HepG2 (cell line): Measurements from ENCODE around the gene FAM131C.

Source experiments
- E2F1 ChIP-seq: sonication (generic); formaldehyde crosslinking; IDR thresholded peaks from 2 replicates; pipeline ENCODE4 v1.5.0; 2020; ENCODE audit warnings: missing genetic modification reagents
- ZNF777 ChIP-seq: sonication (generic); formaldehyde crosslinking; IDR thresholded peaks from 2 replicates; pipeline ENCODE4 v1.4.0; 2020; ENCODE audit warnings: missing genetic modification reagents
- ZNF83 ChIP-seq: sonication (generic); formaldehyde crosslinking; IDR thresholded peaks from 2 replicates; pipeline ENCODE4 v1.4.0; 2020; ENCODE audit warnings: missing genetic modification reagents, mild to moderate bottlenecking, borderline replicate concordance

GRCh38 chr1:16087733-16088132 is 14.3 kb upstream of the FAM131C start:
- TF ChIP-seq E2F1, result no peak
- no peak for TF ChIP-seq ZNF83 (CRISPR knock-in tag)
- no peak for TF ChIP-seq ZNF777 (CRISPR knock-in tag)
